ENCODE results near the gene NSMF.

DNA sequence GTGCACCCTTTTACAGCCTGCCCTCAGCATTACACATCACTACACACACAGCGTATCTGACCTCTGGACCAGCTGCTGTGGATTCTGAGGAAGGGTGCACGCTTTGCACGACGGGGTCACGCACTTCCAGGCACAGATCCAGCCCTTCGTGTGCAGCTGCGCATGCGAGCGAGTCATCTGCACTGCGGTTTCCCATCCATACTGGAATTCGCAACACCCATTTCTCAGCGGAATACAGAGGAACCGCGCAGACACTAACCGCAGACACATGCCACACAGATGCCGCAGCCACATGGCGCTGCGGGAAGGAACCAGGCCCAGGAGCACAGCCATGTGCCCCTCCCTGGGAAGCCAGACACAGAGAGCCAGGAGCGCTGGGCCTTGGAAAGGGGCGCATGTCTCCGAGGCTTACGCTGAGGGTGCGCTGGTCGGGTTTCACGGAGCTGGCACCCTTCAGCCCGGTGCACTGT, 47.6 kb upstream of the NSMF start:
- TF ChIP-seq, protein P1, sequence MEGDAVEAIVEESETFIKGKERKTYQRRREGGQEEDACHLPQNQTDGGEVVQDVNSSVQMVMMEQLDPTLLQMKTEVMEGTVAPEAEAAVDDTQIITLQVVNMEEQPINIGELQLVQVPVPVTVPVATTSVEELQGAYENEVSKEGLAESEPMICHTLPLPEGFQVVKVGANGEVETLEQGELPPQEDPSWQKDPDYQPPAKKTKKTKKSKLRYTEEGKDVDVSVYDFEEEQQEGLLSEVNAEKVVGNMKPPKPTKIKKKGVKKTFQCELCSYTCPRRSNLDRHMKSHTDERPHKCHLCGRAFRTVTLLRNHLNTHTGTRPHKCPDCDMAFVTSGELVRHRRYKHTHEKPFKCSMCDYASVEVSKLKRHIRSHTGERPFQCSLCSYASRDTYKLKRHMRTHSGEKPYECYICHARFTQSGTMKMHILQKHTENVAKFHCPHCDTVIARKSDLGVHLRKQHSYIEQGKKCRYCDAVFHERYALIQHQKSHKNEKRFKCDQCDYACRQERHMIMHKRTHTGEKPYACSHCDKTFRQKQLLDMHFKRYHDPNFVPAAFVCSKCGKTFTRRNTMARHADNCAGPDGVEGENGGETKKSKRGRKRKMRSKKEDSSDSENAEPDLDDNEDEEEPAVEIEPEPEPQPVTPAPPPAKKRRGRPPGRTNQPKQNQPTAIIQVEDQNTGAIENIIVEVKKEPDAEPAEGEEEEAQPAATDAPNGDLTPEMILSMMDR (IDR thresholded peaks at IDR 0.05), result no peak
- no peak for TF ChIP-seq ZFX (IDR thresholded peaks at IDR 0.05; ENCODE audit: borderline replicate concordance)

Data from 22Rv1 (cell line).